CD4-positive, alpha-beta memory T cell (primary cell): Measurements from ENCODE around the gene TMEM88. TPM values are rescaled to one million over a fixed set of nuclear protein-coding genes. Genes with fewer than 3 reads are reported as not detected.

Source experiments
- CTCF ChIA-PET: fragments of 350-600 bp; sonication (Branson Sonifier 250); formaldehyde crosslinking; loops from one replicate; lab custom pipeline; 2021; ENCODE audit warnings: inconsistent platforms; ENCODE audit not compliant: partially characterized antibody; lab: Charles Lee
- POLR2A ChIA-PET: fragments of 350-600 bp; sonication (Branson Sonifier 250); formaldehyde crosslinking; loops from one replicate; lab custom pipeline; 2021; ENCODE audit not compliant: partially characterized antibody; lab: Charles Lee
- DNase-seq, 5 donors: peaks; one replicate each; pipeline versions ENCODE4 v3.0.0 to v3.0.0-alpha.2; 2020 to 2022; ENCODE audit warnings: mixed read lengths in 1 of 5
- H3K27ac ChIP-seq: one replicate; pipeline ENCODE4 v1.7.0; 2013; ENCODE audit warnings: low read depth, low read length
- H3K27me3 ChIP-seq: 2 replicates; pipeline ENCODE4 v1.7.0; 2013; ENCODE audit warnings: mild to moderate bottlenecking, low read length, moderate library complexity; ENCODE audit not compliant: insufficient read depth
- H3K36me3 ChIP-seq: 2 replicates; pipeline ENCODE4 v1.7.0; 2013; ENCODE audit warnings: mild to moderate bottlenecking, low read length, moderate library complexity; ENCODE audit not compliant: insufficient read depth
- H3K4me1 ChIP-seq: 2 replicates; pipeline ENCODE4 v1.7.0; 2013; ENCODE audit warnings: mild to moderate bottlenecking, low read length, moderate library complexity; ENCODE audit not compliant: insufficient read depth
- H3K4me3 ChIP-seq, 2 donors: one replicate each; pipeline ENCODE4 v1.7.0; 2013; ENCODE audit warnings: low read length in 2 of 2, mild to moderate bottlenecking in 1 of 2
- H3K9me3 ChIP-seq, 2 donors: one replicate each; pipeline ENCODE4 v1.7.0; 2013; ENCODE audit warnings: low read length in 2 of 2, control low read depth in 1 of 2; ENCODE audit not compliant: control insufficient read depth in 1 of 2
- H3K27ac Mint-ChIP-seq, 7 donors: one replicate each; pipeline ENCODE4 v1.8.0; 2020 to 2021; ENCODE audit warnings: mixed read lengths in 7 of 7, mild to moderate bottlenecking in 6 of 7, inconsistent platforms in 3 of 7, moderate library complexity in 3 of 7
- H3K27me3 Mint-ChIP-seq, 2 donors: one replicate each; pipeline ENCODE4 v1.8.0; 2020 to 2021; ENCODE audit warnings: mixed read lengths in 2 of 2
- H3K36me3 Mint-ChIP-seq, 2 donors: one replicate each; pipeline ENCODE4 v1.8.0; 2020 to 2021; ENCODE audit warnings: mixed read lengths in 2 of 2, inconsistent platforms in 1 of 2, mild to moderate bottlenecking in 1 of 2
- H3K4me1 Mint-ChIP-seq, 4 donors: one replicate each; pipeline ENCODE4 v1.8.0; 2020 to 2021; ENCODE audit warnings: mixed read lengths in 4 of 4, mild to moderate bottlenecking in 1 of 4
- H3K4me3 Mint-ChIP-seq, 8 donors: one replicate each; pipeline ENCODE4 v1.8.0; 2020 to 2021; ENCODE audit warnings: mixed read lengths in 8 of 8, mild to moderate bottlenecking in 7 of 8, moderate library complexity in 6 of 8, inconsistent platforms in 3 of 8
- H3K9me3 Mint-ChIP-seq, 8 donors: one replicate each; pipeline ENCODE4 v1.8.0; 2020 to 2021; ENCODE audit warnings: mixed read lengths in 8 of 8, mild to moderate bottlenecking in 5 of 8, inconsistent platforms in 3 of 8, moderate library complexity in 1 of 8
- intact Hi-C: fragments of 100-400 bp; cut with micrococcal nuclease; formaldehyde crosslinking; loops from one replicate; pipeline ENCODE4 v1.15.1; 2023
- polyA plus RNA-seq, 2 donors: library from polyadenylated mRNA; unstranded; fragments of 300-500 nt; fragmentation: Illumina TruSeq; gene quantifications; one replicate each; pipeline ENCODE4 v1.2.3, GENCODE V29; 2021
- total RNA-seq, 2 experiments: library from RNA; stranded (reverse); gene quantifications; one replicate each; pipeline ENCODE4 v1.2.3, GENCODE V29; 2021

Gene TMEM88
- total and polyA plus RNA-seq, 4 experiments from 2014 or later = 6.2 to 7.9 TPM; not detected in 2

GRCh38 chr17:7856011-7856810, 1.3 kb downstream of the TMEM88 start:
- POLR2A ChIA-PET = interaction anchor here (0.8 to 5.1 kb wide), 18 partner anchors 10 to 420 kb away, joined by 3 to 73 read pairs (median 10); partner anchors contain the start of genes CNTROB, KCNAB3, KDM6B and MPDU1
- H3K27ac ChIP-seq = peak overlapping the region; percentile 81
- CTCF ChIA-PET = interaction anchor here (0.7 to 2.6 kb wide), 13 partner anchors 12 to 342 kb away, joined by 3 to 16 read pairs (median 5); no protein-coding TSS in a partner anchor
- Mint-ChIP-seq H3K27ac (no peak overlapping the region), H3K4me3 (no peak overlapping the region), H3K27me3 (no peaks in the 10 kb centered on the region), H3K4me1 (peaks cover 9 to 20% (median 16%) of the 10 kb centered on the region in 4 donors), H3K36me3 (peaks cover 5 to 16% of the 10 kb centered on the region in 2 donors), H3K9me3 (no peaks in the 10 kb centered on the region)
- DNase-seq = peak in 3 of 5 donors; percentile 33 to 75 (median 33)
- no peaks in the 10 kb centered on the region for H3K9me3 ChIP-seq
- H3K27me3 ChIP-seq = no peaks in the 10 kb centered on the region
- peaks cover 40% of the 10 kb centered on the region for H3K4me1 ChIP-seq
- H3K36me3 ChIP-seq = peaks cover 10% of the 10 kb centered on the region
- H3K4me3 ChIP-seq = peak overlapping the region; percentile 67 to 96
- intact Hi-C loops = loop anchor here (5.0 kb wide), 1 partner anchor 284 kb away; no protein-coding TSS in a partner anchor

DNA sequence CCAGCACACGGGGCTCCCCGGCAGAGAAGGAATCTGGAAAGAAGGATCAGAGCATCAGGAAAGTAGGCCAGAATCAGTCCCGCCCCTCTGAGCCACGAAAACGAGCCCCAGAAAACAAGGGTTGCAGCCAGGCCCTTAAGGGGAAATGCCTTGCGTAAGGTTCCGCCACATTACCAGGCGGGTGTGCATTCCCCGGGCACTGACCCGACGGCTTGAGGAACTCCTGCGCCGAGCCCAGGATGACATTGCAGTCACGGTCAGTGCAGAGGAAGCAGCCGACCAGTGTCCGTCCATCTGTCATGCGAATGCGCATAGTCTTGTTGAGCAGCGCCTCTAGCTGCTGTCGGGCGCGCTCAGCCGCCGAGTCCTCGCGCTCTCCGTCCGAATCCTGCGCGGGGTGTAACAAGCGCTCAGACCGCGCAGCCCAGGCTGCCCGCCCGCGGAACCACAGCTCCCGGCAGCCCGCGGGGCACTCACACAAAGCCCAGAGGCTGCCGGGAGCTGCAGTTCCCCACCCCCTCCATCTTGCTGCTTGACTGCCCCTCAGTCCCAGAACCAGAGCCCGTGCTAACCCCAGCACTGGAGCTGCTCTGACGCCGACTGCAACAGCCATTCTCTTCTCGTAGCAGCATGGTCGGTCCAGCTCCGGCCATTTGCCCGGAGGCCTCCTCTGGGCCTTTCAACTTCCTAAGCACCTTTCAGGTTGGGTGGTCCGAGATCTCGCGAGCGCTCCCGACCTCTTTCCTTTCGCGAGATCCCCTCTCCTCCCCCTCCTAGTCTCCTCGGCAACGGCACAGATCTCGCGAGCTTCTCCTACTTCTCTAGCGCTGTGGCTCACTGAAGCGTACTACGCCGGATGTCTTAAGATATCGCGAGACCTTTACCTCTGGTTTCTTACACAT, 2.2 kb downstream of the TMEM88 start, which contains the start of gene NAA38:
Gene NAA38, minus strand, starts transcription at position 749 of the 902 bp plus-strand sequence. Its CDS starts 96 bp downstream, at position 653.
- POLR2A ChIA-PET = interaction anchor here (0.7 to 5.1 kb wide), 29 partner anchors 11 to 527 kb away, joined by 3 to 73 read pairs (median 6); partner anchors contain the start of genes AURKB, CNTROB, KCNAB3 and KDM6B

GRCh38 chr17:7857713-7858521, 3.1 kb downstream of the TMEM88 start, which contains the start of gene CYB5D1:
Gene CYB5D1, plus strand, starts transcription at chr17:7858003. Its CDS starts 132 bp downstream, at chr17:7858135.
- H3K27me3 ChIP-seq = no peaks in the 10 kb centered on the region
- Mint-ChIP-seq H3K27me3 (no peaks in the 10 kb centered on the region), H3K4me3 (no peak within 1 kb of the TSS), H3K36me3 (peaks cover 5 to 11% of the 10 kb centered on the region in 2 donors), H3K9me3 (no peaks in the 10 kb centered on the region), H3K4me1 (peaks cover 4 to 14% (median 8%) of the 10 kb centered on the region in 4 donors), H3K27ac (no peak within 1 kb of the TSS)
- H3K4me3 ChIP-seq = peak within 1 kb of the TSS; percentile 67 to 96
- no peaks in the 10 kb centered on the region for H3K9me3 ChIP-seq
- H3K4me1 ChIP-seq = peaks cover 27% of the 10 kb centered on the region
- intact Hi-C loops = loop anchor here (1.0 to 5.0 kb wide), 7 partner anchors 16 to 286 kb away; partner anchors contain the start of genes CNTROB and KDM6B
- DNase-seq = peak; percentile 94 to 95 (median 95)
- POLR2A ChIA-PET = interaction anchor here (0.7 to 5.1 kb wide), 25 partner anchors 10 to 528 kb away, joined by 3 to 73 read pairs (median 7); partner anchors contain the start of genes AURKB, CNTROB, KCNAB3 and KDM6B
- peak within 1 kb of the TSS; percentile 81 for H3K27ac ChIP-seq
- H3K36me3 ChIP-seq = peaks cover 1% of the 10 kb centered on the region
- CTCF ChIA-PET = interaction anchor here (0.6 to 14.8 kb wide), 17 partner anchors 11 to 225 kb away, joined by 3 to 311 read pairs (median 5); partner anchors contain the start of genes KDM6B and RNF227

More for the DNA sequence above, 2.2 kb downstream of the TMEM88 start, which contains the start of gene NAA38:
- H3K4me3 Mint-ChIP-seq = no peak within 1 kb of the TSS
- peak within 1 kb of the TSS; percentile 81 for H3K27ac ChIP-seq
- H3K27me3 ChIP-seq = no peaks in the 10 kb centered on the region
- intact Hi-C loops = loop anchor here (1.0 to 5.0 kb wide), 7 partner anchors 15 to 285 kb away; partner anchors contain the start of genes CNTROB and KDM6B
- CTCF ChIA-PET = interaction anchor here (0.6 to 2.6 kb wide), 19 partner anchors 12 to 225 kb away, joined by 3 to 16 read pairs (median 4); partner anchors contain the start of genes KDM6B and RNF227
- peak within 1 kb of the TSS; percentile 67 to 96 for H3K4me3 ChIP-seq
- H3K27me3 Mint-ChIP-seq = no peaks in the 10 kb centered on the region
- H3K36me3 ChIP-seq = peaks cover 10% of the 10 kb centered on the region
- H3K27ac Mint-ChIP-seq = no peak within 1 kb of the TSS
- H3K36me3 Mint-ChIP-seq = peaks cover 5 to 10% of the 10 kb centered on the region in 2 donors
- H3K9me3 ChIP-seq = no peaks in the 10 kb centered on the region
- peak; percentile 97 to 99 (median 98) for DNase-seq
- peaks cover 33% of the 10 kb centered on the region for H3K4me1 ChIP-seq
- H3K9me3 Mint-ChIP-seq = no peaks in the 10 kb centered on the region
- H3K4me1 Mint-ChIP-seq = peaks cover under 1 to 11% (median 8%) of the 10 kb centered on the region in 4 donors

DNA sequence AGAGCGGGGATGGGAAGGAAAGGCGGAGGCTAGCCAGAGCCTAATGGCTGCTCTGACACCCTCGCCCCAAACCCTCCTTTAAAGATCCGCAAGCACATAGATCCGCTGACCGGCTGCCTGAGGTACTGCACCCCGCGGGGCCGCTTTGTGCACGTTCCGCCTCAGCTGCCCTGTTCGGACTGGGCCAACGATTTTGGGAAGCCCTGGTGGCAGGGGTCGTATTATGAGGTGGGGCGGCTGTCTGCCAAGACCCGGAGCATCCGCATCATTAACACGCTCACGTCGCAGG, 3.6 kb downstream of the TMEM88 start:
- POLR2A ChIA-PET = interaction anchor here (0.8 to 5.1 kb wide), 4 partner anchors 17 to 131 kb away, joined by 3 to 45 read pairs (median 7); partner anchors contain the start of genes CNTROB and RNF227
- peak in 3 of 5 donors; percentile 29 to 70 (median 40) for DNase-seq
- CTCF ChIA-PET = interaction anchor here (7.4 to 14.8 kb wide), 2 partner anchors 53 to 130 kb away, joined by 44 to 311 read pairs; no protein-coding TSS in a partner anchor
- Histone ChIP-seq H3K27me3 (no peaks in the 10 kb centered on the region), H3K36me3 (no peaks in the 10 kb centered on the region), H3K4me1 (peaks cover 27% of the 10 kb centered on the region), H3K9me3 (no peaks in the 10 kb centered on the region), H3K4me3 (peak overlapping the region in 1 of 2 donors; percentile 67), H3K27ac (peak overlapping the region; percentile 81)
- intact Hi-C loops = loop anchor here (5.0 kb wide), 1 partner anchor 286 kb away; no protein-coding TSS in a partner anchor
- Mint-ChIP-seq H3K4me1 (peaks cover 4 to 14% (median 10%) of the 10 kb centered on the region in 4 donors), H3K4me3 (no peak overlapping the region), H3K36me3 (peaks cover 5 to 11% of the 10 kb centered on the region in 2 donors), H3K27ac (no peak overlapping the region), H3K9me3 (no peaks in the 10 kb centered on the region), H3K27me3 (no peaks in the 10 kb centered on the region)

GRCh38 chr17:7859028-7859427, 4.2 kb downstream of the TMEM88 start:
- ChIA-PET CTCF (interaction anchor here (0.9 to 14.8 kb wide), 3 partner anchors 53 to 129 kb away, joined by 3 to 311 read pairs (median 44); partner anchors contain the start of genes CNTROB and TRAPPC1), POLR2A (interaction anchor here (0.8 to 5.1 kb wide), 4 partner anchors 17 to 131 kb away, joined by 3 to 45 read pairs (median 7); partner anchors contain the start of genes CNTROB and RNF227)
- Mint-ChIP-seq H3K27me3 (no peaks in the 10 kb centered on the region), H3K4me3 (no peak overlapping the region), H3K9me3 (no peaks in the 10 kb centered on the region), H3K27ac (peak overlapping the region in 2 of 7 donors; percentile 57 to 81), H3K4me1 (peaks cover 4 to 14% (median 10%) of the 10 kb centered on the region in 4 donors), H3K36me3 (peaks cover 5 to 8% of the 10 kb centered on the region in 2 donors)
- H3K4me3 ChIP-seq = no peak overlapping the region
- H3K36me3 ChIP-seq = no peaks in the 10 kb centered on the region
- intact Hi-C loops = loop anchor here (5.0 kb wide), 1 partner anchor 287 kb away; no protein-coding TSS in a partner anchor
- no peaks in the 10 kb centered on the region for H3K27me3 ChIP-seq
- H3K4me1 ChIP-seq = peaks cover 27% of the 10 kb centered on the region
- H3K27ac ChIP-seq = peak overlapping the region; percentile 81
- no peaks in the 10 kb centered on the region for H3K9me3 ChIP-seq
- DNase-seq = peak in 1 of 5 donors; percentile 29
